Fibroblast of villous mesenchyme (primary cell): ENCODE measurements around the gene CCDC9B. TPM values are rescaled to one million over a fixed set of nuclear protein-coding genes. Genes with fewer than 3 reads are reported as not detected.

ENCODE experiments used
- DNase-seq: peaks from one replicate; pipeline ENCODE4 v3.0.0-alpha.2; 2010; ENCODE audit warnings: low read depth
- H3K4me3 ChIP-seq: 2 replicates; pipeline ENCODE4 v1.5.1; 2011; ENCODE audit warnings: low read depth, mild to moderate bottlenecking, low read length
- CTCF ChIP-seq: IDR thresholded peaks from 2 replicates; pipeline ENCODE4 v1.5.1; 2012; ENCODE audit warnings: low read depth, mild to moderate bottlenecking, low read length; ENCODE audit not compliant: insufficient read depth
- total RNA-seq: library from RNA; depleted of rRNA; stranded (reverse); fragments of >200 nt; gene quantifications from 2 replicates; pipeline ENCODE4 v1.2.3, GENCODE V29; 2012

Gene CCDC9B
- total RNA-seq, 1 donor = 35.4 TPM

- DNase-seq = no peak
- TF ChIP-seq CTCF = no peak
- H3K4me3 ChIP-seq = no peak overlapping the region
Observed at GRCh38 chr15:40345867-40346578, 5.3 kb upstream of the CCDC9B start.

- TF ChIP-seq CTCF = no peak
- DNase-seq = no peak
- H3K4me3 ChIP-seq = no peak overlapping the region
Observed at GRCh38 chr15:40345225-40345866, 4.6 kb upstream of the CCDC9B start.

- TF ChIP-seq CTCF = peak; percentile 84
- peak; percentile 61 for DNase-seq
- no peak overlapping the region for H3K4me3 ChIP-seq
Observed at GRCh38 chr15:40344631-40345120, 3.9 kb upstream of the CCDC9B start.

DNA sequence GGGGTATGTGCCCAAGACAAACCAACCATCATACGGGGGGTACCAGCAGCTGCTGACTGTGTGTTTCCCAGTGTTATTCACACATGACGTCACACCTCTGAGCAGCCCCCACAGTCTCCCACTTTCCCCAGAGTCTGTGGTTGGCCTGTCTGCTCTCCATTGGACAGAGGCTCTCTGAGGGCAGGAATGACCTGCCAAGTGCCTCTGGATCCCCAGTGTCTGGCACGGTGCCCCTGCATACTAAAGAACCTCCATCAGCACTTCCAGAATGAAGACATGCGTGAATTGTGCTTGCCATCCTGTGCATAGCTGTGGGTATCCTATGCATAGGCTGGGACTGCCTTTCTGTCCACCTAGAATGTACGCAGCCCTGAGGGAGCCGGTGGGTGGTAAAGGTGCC lies 3.5 kb upstream of the CCDC9B start:
- H3K4me3 ChIP-seq = no peak overlapping the region
- TF ChIP-seq CTCF = no peak
- DNase-seq = no peak

DNA sequence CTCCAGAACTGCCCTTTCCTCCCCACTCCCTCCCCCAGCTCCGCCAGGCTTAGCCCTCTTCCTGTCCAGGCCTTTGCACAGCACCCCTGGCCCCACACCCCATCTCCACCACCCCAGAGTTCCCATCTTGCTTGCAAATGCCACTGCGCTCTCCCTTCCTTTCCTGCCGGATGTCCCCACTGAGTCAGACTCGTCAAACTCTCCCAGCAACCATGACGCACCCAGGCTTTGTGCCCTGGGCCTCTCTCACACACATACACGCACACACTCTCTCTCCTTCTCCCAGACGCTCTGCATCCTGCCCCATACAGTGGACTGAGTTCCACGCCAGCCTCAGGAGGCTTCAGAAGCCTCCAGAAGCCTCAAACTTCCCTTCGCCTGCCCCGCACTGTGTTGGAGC lies 2.8 kb upstream of the CCDC9B start:
- DNase-seq = peak; percentile 89
- TF ChIP-seq CTCF = no peak
- no peak overlapping the region for H3K4me3 ChIP-seq

GRCh38 chr15:40342416-40343320 lies 1.9 kb upstream of the CCDC9B start:
- no peak for DNase-seq
- no peak overlapping the region for H3K4me3 ChIP-seq
- TF ChIP-seq CTCF = no peak
